Measurements from ENCODE around the gene PASK.

Gene PASK

DNA sequence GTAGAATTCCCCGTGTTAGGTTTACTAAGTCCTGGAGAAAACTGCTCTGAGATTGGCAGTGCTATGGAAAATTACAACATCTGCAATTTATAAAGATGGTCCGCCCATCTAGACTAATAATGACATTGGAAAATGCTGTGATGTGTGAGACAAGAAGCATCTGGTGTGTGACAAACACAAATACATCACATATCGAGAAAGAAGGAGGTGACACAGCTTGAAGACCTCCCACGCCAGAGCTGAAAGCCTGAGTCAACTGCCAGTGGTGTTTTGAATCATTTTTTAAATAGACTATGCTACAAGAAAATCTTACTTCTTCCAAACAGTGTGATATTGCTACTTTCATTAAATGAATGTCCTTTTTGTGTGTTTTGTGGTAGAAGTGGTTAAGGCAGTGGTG is 30.6 kb upstream of the PASK start:
- DNase-seq, result peak; percentile 62

DNA sequence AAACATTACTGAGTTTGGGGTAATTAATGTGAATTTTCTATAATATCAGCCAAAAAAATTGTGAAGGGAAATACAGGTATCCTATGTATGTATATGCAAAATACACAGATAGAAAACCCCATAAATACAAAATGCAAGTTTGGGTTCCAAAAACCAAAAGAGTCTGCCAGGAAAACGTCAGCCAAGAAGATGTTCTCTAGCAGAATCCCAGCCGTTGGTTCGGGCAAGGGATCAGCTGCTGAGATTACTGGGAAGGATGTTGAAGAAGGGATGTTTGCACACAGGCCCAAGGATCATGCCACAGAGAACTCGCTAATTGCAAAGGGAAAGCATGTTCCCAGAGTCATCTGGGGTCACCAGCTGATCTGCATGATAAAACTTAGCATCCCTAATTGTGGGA is 29.7 kb upstream of the PASK start:
- DNase-seq, result no peak

DNA sequence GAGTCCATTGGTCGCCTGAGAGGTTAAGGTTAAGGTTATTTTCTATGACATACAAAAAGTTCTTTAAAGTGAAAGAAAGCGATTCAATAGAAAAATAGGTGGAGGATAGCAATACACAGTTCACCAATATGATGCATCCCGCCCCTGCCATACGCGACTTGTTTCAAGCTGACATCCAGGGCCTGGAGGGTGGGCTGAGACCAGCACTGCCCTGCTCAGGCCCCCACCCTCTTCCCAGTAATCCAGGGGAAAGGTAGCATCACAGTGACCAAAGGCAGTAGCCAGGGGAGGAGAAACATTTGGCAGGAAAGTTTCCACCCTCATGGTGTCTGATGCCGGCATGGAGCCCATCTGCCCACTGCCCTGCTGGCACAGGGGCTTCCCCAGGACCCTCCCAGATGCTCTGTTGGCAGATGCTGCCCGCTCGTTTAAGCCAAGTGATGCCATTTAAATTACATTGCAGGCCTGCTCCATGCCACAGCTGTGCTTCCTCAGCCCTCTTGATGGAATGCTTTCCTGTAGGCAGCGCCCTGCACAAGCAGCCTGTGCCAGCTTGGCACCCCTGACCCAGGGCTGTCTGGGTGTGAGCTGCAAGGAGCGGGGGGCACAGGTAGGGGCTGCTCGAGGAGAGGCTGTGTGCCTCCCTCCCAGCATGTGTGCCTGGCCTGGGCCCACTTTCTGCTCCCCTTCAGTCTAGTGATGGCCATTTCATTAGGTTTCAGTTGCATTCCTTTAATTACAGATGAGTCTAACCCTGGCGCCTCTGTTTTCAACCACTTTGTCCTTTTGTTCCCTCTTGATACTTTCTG is 28.5 kb upstream of the PASK start:
- no peak for DNase-seq

DNA sequence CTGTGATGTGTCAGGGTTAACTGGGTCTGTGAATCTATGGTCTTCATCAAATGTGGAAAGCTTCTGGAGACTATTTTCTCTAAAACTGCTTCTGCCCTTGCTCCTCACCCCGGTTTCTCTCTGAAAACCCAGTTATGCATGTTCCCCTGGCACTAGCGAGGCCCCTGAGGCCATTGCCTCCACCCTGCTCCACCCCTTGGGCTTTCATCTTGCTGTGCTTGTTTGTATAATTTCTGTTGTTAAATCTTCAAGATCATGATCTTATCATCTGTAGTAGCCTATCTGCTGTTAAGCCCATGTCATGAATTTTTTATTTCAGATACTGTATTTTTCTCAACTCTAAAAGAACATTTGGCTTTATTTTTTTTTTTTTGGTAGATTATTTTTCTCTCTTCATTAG is 24.3 kb upstream of the PASK start:
- no peak for DNase-seq

DNA sequence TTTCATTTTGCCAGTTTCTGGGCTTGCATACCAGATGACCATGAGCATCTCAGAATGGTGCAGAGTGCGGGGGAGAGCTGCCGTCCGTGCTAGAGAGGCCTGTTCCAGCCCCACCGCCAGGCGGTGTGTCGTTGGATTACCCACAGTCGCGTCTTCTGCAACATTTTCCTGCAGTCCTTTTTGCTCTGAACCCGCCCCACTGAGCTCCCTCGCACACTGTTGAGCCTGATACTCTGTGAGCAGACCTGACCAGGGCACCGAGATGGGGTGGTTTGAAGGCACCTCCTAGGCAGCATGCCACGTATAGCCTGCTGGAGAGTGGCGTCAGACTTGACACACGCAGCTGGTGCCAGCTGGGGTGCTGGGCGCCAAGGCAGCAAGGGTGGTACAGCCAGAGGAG is 19.1 kb upstream of the PASK start:
- DNase-seq, result no peak

DNA sequence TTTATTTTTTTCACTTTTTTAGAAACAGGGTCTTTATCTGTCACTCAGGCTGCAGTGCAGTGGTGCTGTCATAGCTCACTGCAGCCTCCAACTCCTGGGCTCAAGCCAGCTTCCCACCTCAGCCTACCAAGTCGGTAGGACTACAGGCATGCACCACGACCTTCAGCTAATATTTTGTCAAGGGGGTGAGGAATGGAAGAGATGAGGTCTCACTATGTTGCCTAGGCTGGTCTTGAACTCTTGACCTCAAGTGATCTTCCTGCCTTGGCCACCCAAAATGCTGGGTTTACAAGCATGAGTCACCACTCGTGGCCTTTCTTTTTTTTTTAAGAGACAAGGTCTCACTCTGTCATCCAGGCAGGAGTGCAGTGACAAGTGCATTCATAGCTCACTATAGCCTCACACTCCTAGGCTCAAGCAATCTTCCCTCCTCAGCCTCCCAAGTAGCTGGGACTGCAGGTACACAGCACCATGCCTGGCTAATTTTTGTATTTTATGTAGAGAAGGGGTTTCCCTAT is 14.4 kb upstream of the PASK start:
- no peak for DNase-seq

DNA sequence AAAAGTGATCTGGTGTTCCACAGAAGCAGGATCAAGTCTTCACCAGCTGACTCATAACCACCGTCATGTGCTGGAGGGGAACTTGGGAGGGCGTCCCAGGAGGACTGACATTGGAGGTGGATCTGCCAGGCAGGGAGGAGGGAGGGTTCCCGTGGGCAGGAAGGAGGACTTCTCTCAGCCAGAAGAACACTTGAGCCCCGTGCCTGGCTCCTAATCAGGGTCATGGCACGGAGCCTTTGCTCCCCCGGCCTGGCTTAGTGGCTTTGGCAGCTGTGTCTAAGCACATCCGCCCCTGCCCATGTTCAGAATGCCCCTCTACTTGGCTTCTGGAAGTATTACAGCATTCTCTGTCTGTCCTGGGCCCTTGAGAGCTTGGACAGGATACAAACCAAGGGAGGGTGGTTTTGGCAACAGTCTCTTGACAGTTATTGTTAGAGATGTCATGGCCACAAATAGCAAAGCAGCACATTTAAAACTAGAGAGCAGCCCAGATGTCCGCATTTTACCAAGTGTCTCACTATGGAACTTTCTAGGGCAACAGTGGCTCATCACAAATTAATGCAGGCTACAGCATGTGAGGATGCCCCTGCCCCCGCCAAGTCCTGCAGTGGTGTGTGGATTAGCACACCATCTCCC is 12.5 kb upstream of the PASK start:
- DNase-seq, result no peak

DNA sequence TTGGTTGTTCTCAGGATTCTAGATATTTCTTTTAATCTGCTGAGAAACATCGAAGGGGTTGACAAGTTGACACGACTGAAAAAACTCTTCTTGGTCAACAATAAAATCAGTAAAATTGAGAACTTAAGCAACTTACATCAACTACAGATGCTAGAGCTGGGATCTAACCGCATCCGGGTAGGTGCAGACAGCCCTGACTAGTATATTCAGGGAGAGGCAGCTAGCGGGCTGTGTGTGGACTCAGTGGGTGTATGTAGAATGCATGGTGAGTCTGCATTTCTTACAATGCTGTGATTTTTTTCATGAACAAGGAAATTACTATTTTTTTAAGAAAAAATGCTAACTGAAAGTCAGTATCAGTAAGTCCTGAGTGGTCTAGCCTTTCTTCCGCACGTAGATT is 11.0 kb upstream of the PASK start:
- no peak for DNase-seq

DNA sequence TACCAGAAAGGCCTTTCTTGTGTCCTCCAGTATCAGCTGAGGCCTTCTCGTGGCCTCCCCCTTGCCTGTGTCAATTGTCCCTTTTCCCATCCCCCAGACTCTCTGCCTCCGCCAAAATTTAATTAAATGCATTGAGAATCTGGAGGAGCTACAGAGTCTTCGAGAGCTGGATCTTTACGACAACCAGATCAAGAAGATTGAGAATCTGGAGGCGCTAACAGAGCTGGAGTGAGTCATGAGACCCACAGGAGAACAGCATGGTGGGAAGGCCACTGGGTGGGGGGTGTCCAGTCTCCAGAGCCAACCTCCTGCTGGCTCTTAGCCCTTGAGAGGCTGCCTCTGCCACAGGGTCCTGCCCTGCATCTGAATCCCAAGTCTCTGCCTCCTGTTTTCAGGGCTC is 9.8 kb upstream of the PASK start:
- no peak for DNase-seq

DNA sequence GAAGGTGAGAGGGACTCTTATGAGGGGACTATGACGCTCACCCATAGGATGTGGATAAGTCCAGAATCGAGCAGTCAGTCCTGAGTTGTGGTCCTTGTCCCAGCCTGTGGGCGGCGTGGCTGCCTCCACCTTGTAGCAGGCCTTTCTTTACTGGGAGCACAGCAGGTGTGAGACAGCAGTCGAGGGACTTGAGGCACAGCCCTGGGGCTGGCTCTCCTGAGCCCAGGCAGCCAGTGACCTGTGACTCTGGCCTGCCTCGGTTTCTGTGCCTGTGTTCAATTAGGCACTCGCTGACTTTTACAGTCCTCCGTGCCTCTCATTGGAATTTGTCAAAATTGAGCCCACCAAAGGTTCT is 9.3 kb upstream of the PASK start:
- no peak for DNase-seq

DNA sequence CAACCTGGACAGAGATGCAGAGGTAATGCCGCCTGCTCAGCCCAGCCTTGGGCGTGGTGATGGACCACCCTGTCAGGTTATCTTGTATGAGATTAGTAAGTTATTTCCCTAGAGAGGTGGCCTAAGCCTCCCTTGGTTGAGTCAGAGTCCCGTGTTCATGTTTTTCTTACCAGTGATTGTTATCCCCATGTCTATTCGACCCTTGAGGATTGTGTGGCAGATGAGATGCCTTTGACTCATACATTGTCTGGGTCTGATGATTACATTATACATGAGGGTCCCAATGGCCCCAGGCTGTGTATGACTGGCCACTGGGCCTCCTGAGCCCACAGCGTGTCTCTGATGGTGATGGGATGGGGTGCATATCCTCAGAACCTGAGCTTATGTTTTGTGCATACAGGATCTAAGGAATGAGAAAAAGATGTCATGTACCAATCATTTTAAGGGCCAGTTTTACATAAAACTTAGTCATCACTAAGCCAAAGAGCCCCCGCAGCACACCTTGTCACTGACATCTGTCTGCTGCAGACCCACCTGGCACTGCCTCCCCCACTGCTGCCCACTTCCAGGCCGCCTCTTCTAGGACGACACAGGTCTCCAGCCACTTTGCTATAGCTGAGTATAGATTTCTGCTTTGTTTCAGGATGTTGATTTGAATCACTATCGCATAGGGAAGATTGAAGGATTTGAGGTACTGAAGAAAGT is 8.7 kb upstream of the PASK start:
- DNase-seq, result no peak

DNA sequence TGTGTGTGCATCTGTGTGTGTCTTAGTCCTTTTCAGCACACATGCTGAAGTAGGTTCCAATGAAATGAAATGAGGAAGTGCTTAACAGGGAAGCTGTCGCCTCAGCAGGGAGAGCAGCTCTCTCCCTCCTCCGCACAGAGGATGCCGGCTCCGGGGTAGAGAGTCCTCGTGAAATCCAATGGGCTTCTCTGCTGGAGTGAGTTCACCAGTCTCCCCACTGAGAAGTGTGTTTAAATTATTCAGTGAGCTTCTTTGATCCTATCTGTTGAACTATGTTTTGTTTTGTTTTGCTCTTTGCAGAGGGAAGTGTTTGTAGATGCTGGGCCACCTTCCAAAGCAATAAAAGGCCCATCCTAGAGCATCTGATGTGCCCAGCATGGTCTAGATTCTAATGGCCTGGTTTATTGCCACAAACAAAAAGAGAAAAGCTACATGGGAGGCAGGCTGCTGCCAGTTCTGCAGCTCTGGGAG is 7.7 kb upstream of the PASK start:
- DNase-seq, result no peak

DNA sequence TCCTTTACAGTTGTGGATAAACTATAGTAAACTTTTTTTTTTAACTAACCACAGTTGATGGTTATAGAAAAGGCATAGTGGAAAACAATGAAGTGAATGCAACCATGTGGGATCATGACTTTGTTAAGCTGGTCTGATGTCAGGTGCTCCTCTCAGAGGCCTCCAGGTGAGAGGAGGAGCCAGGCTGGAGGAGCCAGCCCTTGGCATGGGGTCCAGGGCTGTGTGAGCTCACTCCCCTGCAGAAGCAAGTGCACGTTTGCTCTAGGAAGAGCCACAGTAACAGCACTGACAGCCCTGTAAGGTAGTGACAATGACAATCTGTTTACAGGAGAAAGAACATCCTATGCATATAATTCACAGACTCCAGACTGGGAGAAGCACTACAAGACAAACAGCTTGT is 6.7 kb upstream of the PASK start:
- no peak for DNase-seq

DNA sequence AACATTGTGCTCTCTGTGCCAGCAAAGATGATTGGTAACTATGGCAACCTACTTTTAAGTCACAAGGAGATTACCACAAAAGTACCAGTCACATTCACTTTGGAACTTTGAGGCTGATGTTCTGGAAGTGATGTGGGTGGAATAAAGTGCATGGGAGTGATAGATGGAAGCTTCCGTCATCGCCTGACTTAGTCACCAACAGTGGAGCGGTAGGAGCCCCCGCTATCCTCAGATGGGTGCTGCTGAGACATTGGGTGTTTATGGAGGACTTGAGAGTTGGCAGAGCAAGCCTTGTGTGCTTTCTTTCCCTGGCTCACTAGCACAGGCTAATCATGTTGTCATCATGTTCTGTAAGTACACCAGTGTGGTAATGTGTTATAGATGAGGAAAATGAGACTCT is 5.6 kb upstream of the PASK start:
- DNase-seq, result peak; percentile 69

DNA sequence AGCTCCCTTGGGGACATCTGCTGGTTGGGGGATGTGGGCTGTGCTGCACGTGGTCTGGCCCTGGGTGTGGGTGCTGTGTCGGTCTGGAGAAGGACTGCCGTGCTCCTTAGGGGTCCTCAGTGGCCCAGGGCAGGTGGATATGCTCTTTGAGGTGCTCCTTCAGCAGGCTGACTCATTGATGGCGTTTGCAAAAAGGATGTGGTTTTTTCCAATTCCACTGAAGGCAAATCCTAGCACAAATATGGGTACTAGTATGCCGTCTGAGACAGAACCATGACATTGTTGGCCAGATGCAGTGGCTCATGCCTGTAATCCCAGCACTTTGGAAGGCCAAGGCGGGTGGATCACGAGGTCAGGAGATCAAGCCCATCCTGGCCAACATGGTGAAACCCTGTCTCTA is 4.3 kb upstream of the PASK start:
- DNase-seq, result peak; percentile 18

DNA sequence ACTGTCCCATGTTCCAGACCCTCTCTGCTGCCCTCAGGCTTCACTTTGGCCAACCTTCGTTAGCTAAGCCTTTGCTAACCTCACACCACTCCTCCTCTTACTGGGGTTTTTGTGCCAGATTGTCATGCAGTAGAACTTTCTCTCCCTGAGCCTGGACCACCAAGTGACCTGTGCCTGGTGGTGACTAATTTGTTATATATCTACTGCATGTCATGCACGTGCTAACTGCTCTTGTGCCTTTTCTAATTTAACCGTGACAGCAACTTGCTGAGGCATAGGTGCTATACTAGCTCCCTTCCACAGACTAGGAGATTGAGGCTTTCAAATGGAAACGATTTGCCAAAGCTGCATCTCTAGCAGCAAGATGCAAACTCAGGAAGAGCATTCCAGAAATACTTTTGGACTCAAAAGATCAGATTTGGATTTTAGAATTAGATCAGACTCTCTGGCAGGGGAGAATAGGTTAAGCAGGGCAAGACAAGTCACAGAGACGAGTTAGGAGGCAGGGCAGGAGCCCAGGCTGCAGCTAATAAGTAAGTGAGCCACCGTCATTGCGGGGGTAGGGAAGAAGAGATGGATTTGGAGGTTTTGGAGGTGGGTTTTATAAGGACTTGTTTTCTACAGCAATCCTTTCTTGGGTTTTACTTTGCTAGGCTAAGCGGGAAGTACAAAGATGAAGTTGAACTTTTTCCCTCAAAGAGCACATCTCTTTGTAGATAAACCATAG is 2.8 kb upstream of the PASK start:
- no peak for DNase-seq

DNA sequence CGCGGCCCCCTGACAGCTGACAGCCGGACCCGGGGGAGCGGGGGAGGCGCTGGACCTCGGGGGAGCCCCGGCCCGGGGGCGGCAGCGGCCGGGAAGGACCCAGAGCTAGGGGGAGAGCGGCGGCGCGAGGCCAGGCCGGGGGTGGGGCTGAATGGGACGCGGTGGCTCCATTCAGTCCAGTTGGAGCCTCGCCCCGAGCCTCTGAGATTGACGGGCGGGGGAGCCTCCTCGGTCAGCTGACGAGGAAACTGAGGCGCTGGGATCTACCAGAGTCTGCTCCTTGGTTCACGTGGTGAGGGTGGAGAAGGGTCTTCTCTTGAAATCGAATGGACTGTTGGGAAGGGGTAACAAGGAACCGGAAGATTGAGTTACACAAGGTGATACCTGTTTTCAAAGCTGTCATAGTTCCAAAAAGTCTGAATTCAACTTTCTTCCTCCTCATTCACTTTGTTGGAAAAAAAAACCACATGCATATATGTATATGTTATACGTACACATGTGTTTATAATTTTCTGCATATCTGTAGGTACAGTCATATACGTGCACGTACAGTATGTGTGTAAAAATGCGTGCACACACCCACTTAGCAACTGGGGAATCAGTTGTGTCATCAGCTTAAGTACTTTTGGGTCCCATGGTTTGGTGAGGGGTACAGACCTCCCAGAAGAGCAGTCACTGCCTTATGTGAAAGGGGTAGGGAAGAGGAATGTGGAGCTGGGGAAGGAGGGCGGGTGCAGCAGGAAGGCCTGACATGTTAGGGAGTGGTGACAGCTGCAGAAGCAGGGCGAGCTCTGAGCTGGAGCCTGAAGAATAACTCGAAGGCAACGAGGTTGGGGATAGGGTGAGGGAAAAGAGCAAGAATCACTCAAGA is 1.6 kb upstream of the PASK start:
- no peak for DNase-seq

DNA sequence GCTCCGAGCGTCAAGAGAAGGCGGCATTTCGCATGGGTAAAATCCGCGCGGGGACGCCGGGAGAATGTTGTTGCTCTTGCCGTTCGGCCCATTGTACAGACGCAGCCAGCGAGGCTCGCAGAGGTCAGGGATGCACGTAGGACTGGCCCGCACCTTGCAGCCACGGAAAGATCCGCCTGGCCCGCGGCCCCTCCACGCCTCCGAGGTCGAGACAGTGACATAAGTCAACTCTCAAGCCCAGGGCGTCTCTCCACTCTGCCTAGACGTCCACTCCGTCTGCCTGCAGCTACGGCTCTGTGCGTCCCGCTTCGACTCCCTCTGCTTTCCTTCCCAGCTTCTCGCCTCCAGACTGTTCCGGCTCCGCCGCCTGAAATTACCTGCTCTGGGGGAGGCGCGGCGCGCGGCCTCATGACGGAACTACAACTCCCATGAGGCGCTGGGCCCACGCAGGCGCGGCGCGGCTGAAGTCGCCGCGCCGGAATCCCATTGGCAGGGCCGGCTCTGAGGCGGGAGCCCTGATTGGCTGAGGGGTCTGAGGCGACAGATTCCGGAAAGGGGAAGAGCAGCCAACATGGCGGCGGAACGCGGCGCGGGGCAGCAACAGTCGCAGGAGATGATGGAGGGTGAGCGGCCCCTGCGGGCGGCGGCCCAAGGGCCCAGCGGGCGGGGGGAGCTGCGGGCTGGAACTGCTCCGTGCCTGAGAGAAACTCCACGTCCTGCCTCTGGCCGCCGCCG is 820 bp upstream of the PASK start, which contains the start of gene PPP1R7:
Gene PPP1R7, plus strand, starts transcription at position 543 of the 735 bp plus-strand sequence. Its CDS starts 29 bp downstream, at position 572.
- peak; percentile 96 for DNase-seq

DNA sequence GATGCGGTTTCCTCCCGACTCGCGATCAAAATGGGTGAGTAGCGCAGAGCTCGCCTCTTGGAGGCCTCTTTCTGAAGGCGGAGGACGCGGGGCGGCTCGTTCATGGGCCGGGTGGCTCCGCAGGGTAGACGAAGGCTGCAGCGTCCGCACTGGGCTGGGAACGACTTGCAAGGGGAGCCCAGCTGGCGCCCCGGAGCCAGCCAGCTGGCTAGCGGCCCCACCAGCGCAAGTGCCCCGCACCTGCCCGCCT is 328 bp upstream of the PASK start:
- no peak for DNase-seq

DNA sequence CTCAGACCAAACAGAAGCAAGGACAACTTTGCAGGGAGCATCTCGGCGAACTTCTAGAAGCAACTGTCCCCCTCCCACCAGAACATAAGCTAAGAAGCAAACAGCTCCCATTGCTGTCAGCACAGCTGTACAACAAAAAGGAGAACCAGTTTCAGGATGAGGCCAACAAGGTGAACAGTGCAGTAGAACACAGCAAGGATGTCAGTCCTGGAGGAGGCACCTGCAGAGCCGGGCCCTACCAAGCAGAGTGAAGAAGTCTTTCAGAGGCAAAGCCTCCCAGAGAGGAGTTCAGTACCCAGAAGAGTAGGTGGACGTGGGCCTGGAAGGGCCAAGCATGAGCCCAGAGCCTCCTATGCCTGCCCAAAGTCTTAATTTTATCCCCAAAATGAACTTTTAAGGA is 1.0 kb downstream of the PASK start:
- no peak for DNase-seq

DNA sequence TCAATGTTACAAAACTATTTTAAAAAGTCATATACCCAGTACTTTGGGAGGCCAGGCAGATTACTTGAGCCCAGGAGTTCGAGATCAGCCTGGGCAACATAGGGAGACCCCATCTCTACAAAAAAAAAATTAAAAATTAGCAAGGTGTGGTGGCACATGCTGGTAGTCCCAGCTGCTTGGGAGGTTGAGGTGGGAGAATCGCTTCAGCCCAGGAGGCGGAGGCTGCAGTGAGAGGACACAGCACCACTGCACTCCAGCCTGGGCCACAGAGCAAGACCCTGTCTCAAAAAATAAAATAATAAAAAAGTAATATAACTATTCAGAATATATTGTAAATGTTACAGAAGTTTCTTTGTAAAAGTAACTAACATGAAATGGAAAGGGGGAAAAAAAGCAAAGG is 1.9 kb downstream of the PASK start:
- no peak for DNase-seq

DNA sequence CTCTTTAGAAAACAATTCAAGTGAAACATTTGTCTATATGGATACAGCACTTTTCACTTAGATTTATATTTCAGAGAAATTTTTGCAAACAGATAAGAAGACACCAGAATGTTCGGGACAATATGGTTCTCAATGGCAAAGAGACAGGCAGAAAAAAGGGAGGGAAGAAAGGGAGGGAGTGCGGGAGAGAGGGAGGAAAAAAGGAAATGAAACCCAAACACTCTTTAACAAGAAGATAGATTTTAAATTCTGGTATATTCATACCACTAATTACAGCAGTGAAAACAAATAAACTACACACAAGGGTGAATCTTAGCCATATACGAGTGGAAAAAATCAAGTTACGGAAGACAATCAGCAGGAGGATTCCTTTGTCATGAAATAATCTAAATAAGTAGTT is 3.0 kb downstream of the PASK start:
- DNase-seq, result no peak

Data from stimulated activated CD4-positive, alpha-beta T cell treated with anti-CD3 and anti-CD28 coated beads, Interleukin-1b, Interleukin-23, amount 100 ng/mL, for 48 hours (primary cell).